ENCODE results near the gene KLF15.

DNA sequence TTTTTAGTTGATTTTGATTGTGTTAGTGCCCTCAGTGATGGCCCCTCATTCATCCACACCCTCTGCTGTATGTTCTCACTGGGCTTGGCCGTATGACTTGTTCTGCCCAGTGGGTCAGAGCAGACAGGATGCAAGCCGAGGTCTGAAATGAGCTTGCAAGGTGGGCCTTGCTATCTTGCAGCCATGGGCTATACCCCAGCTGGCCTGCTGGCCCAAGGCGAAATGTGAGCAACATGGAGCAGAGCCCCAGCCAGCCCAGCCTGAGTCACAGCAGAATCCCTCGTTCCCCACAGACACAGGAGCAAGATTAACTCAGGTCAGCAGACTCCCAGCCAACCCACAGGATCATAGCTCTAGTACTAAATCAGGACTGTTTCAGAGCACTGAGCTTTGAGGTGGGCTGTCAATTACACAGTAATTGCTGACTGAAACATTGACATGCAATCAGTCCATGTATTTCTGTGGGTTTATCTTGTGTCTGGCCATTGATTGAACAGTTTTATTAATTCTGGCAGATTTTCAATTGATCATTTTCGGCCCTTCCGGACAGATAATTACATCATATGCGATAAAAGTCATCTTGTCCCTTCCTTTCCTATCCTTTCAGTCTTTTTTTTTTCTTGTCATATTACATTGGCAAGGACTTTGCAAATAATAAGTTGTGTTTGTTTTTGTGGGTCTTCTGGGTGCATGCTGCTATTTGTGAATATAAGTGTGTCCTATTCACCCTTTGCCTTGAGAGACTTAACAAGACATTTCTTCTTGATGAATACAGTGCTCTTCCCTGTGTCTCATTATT is 27.1 kb downstream of the KLF15 start:
- TF ChIP-seq POLR2A (IDR thresholded peaks at IDR 0.05; ENCODE audit: low read depth, low read length) = no peak
- TF ChIP-seq POU2F2 (IDR thresholded peaks at IDR 0.05; ENCODE audit: low read depth, low read length) = no peak
